Measurements from ENCODE around the gene RHBDD2.

GRCh38 chr7:75835688-75836285, 43.0 kb upstream of the RHBDD2 start:
- TF ChIP-seq, protein P1, sequence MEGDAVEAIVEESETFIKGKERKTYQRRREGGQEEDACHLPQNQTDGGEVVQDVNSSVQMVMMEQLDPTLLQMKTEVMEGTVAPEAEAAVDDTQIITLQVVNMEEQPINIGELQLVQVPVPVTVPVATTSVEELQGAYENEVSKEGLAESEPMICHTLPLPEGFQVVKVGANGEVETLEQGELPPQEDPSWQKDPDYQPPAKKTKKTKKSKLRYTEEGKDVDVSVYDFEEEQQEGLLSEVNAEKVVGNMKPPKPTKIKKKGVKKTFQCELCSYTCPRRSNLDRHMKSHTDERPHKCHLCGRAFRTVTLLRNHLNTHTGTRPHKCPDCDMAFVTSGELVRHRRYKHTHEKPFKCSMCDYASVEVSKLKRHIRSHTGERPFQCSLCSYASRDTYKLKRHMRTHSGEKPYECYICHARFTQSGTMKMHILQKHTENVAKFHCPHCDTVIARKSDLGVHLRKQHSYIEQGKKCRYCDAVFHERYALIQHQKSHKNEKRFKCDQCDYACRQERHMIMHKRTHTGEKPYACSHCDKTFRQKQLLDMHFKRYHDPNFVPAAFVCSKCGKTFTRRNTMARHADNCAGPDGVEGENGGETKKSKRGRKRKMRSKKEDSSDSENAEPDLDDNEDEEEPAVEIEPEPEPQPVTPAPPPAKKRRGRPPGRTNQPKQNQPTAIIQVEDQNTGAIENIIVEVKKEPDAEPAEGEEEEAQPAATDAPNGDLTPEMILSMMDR (conservative IDR thresholded peaks at IDR 0.05; ENCODE audit: low read length): no peak
- TF ChIP-seq EZH2phosphoT487 (IDR thresholded peaks at IDR 0.05; ENCODE audit: borderline replicate concordance, low read depth, low read length): no peak
